ENCODE data around the gene FOXK2. TPM values are rescaled to one million over a fixed set of nuclear protein-coding genes. Genes with fewer than 3 reads are reported as not detected.

Gene FOXK2
- total RNA-seq, 1 experiment from 2014 or later = 57.7 TPM

DNA sequence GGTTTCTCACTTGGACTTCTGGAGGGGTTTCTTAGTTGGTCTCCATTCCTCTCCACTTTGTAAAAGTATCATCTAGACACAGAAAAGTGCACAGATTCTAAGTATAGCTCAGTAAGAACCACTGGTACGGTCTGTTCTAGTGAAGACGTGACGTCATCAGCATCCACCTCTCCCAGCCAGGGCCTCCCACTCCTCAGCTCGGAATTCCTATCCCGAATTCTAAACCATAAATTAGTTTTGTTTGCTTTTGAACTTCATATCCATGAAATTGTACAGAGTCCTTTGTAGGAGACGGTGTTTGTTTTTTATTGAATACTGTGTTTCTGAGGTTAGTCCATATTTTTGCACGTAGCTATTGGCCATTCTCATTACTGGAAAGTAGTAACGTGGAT lies 25.5 kb downstream of the FOXK2 start (continued):
- TF ChIP-seq FOXK1 (CRISPR knock-in tag; IDR thresholded peaks at IDR 0.05) = no peak
- TF ChIP-seq, protein P1, sequence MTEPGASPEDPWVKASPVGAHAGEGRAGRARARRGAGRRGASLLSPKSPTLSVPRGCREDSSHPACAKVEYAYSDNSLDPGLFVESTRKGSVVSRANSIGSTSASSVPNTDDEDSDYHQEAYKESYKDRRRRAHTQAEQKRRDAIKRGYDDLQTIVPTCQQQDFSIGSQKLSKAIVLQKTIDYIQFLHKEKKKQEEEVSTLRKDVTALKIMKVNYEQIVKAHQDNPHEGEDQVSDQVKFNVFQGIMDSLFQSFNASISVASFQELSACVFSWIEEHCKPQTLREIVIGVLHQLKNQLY (CRISPR knock-in tag; IDR thresholded peaks at IDR 0.05) = no peak
- TF ChIP-seq, protein P2, sequence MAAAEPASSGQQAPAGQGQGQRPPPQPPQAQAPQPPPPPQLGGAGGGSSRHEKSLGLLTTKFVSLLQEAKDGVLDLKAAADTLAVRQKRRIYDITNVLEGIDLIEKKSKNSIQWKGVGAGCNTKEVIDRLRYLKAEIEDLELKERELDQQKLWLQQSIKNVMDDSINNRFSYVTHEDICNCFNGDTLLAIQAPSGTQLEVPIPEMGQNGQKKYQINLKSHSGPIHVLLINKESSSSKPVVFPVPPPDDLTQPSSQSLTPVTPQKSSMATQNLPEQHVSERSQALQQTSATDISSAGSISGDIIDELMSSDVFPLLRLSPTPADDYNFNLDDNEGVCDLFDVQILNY (CRISPR knock-in tag; IDR thresholded peaks at IDR 0.05) = no peak
- TF ChIP-seq, protein P3, sequence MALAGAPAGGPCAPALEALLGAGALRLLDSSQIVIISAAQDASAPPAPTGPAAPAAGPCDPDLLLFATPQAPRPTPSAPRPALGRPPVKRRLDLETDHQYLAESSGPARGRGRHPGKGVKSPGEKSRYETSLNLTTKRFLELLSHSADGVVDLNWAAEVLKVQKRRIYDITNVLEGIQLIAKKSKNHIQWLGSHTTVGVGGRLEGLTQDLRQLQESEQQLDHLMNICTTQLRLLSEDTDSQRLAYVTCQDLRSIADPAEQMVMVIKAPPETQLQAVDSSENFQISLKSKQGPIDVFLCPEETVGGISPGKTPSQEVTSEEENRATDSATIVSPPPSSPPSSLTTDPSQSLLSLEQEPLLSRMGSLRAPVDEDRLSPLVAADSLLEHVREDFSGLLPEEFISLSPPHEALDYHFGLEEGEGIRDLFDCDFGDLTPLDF (CRISPR knock-in tag; IDR thresholded peaks at IDR 0.05) = no peak

DNA sequence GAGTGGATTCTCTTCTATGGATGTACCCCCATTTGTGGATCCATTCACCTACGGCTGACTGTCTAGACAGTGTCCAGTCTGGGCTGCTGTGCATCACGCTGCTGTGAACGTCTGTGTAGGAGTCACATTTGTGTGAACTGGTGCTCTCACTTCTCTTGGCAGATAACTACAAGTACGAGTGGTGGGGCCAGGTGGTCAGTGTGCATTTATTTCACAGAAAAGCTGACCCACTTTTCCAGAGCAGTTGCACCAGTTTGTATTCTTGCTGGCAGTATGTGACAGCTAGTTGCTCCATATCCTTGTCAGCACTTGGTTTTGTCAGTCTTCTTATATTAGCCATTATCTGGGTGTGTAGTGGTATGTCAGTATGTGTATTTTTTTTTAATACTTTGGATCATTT lies 28.4 kb downstream of the FOXK2 start:
- CTCF ChIA-PET = no interaction called here
- H3K27me3 Mint-ChIP-seq (ENCODE audit: low read depth) = no peaks in the 10 kb centered on the region
- H3K9me3 Mint-ChIP-seq = 0 out of 2 replicates have a peak, but pooled peaks cover 4% of the 10 kb centered on the region
- ATAC-seq (no peak), DNase-seq (ENCODE audit: low spot score) (no peak)
- no peak overlapping the region for H3K4me3 Mint-ChIP-seq
- H3K4me1 Mint-ChIP-seq = peaks cover 24% of the 10 kb centered on the region
- H3K27ac Mint-ChIP-seq = peak overlapping the region; percentile 81; the same call in 1 of the 2 replicates
- H3K36me3 Mint-ChIP-seq = peaks cover 7% of the 10 kb centered on the region; the same call in 1 of the 2 replicates
- TF ChIP-seq ZNF317 (CRISPR knock-in tag; IDR thresholded peaks at IDR 0.05; ENCODE audit: borderline replicate concordance, low read depth) (no peak), RORB (CRISPR knock-in tag; IDR thresholded peaks at IDR 0.05) (no peak), IRF2 (CRISPR knock-in tag; IDR thresholded peaks at IDR 0.05; ENCODE audit: borderline replicate concordance, low read depth) (no peak), RELA (CRISPR knock-in tag; IDR thresholded peaks at IDR 0.05; ENCODE audit: borderline replicate concordance) (no peak), ZNF671 (CRISPR knock-in tag; IDR thresholded peaks at IDR 0.05) (no peak), ETV6 (CRISPR knock-in tag; IDR thresholded peaks at IDR 0.05) (no peak), ATF1 (CRISPR knock-in tag; IDR thresholded peaks at IDR 0.05) (no peak), ZNF263 (CRISPR knock-in tag; IDR thresholded peaks at IDR 0.05; ENCODE audit: low read depth) (no peak), SOX15 (CRISPR knock-in tag; IDR thresholded peaks at IDR 0.05) (no peak)
- TF ChIP-seq, protein P4, sequence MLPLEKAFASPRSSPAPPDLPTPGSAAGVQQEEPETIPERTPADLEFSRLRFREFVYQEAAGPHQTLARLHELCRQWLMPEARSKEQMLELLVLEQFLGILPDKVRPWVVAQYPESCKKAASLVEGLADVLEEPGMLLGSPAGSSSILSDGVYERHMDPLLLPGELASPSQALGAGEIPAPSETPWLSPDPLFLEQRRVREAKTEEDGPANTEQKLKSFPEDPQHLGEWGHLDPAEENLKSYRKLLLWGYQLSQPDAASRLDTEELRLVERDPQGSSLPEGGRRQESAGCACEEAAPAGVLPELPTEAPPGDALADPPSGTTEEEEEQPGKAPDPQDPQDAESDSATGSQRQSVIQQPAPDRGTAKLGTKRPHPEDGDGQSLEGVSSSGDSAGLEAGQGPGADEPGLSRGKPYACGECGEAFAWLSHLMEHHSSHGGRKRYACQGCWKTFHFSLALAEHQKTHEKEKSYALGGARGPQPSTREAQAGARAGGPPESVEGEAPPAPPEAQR (CRISPR knock-in tag; IDR thresholded peaks at IDR 0.05) = no peak
- TF ChIP-seq, protein P5, sequence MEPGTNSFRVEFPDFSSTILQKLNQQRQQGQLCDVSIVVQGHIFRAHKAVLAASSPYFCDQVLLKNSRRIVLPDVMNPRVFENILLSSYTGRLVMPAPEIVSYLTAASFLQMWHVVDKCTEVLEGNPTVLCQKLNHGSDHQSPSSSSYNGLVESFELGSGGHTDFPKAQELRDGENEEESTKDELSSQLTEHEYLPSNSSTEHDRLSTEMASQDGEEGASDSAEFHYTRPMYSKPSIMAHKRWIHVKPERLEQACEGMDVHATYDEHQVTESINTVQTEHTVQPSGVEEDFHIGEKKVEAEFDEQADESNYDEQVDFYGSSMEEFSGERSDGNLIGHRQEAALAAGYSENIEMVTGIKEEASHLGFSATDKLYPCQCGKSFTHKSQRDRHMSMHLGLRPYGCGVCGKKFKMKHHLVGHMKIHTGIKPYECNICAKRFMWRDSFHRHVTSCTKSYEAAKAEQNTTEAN (CRISPR knock-in tag; IDR thresholded peaks at IDR 0.05) = no peak
- TF ChIP-seq, protein P6, sequence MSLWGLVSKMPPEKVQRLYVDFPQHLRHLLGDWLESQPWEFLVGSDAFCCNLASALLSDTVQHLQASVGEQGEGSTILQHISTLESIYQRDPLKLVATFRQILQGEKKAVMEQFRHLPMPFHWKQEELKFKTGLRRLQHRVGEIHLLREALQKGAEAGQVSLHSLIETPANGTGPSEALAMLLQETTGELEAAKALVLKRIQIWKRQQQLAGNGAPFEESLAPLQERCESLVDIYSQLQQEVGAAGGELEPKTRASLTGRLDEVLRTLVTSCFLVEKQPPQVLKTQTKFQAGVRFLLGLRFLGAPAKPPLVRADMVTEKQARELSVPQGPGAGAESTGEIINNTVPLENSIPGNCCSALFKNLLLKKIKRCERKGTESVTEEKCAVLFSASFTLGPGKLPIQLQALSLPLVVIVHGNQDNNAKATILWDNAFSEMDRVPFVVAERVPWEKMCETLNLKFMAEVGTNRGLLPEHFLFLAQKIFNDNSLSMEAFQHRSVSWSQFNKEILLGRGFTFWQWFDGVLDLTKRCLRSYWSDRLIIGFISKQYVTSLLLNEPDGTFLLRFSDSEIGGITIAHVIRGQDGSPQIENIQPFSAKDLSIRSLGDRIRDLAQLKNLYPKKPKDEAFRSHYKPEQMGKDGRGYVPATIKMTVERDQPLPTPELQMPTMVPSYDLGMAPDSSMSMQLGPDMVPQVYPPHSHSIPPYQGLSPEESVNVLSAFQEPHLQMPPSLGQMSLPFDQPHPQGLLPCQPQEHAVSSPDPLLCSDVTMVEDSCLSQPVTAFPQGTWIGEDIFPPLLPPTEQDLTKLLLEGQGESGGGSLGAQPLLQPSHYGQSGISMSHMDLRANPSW (CRISPR knock-in tag; conservative IDR thresholded peaks at IDR 0.05; ENCODE audit: low read depth) = no peak
- TF ChIP-seq, protein P7, sequence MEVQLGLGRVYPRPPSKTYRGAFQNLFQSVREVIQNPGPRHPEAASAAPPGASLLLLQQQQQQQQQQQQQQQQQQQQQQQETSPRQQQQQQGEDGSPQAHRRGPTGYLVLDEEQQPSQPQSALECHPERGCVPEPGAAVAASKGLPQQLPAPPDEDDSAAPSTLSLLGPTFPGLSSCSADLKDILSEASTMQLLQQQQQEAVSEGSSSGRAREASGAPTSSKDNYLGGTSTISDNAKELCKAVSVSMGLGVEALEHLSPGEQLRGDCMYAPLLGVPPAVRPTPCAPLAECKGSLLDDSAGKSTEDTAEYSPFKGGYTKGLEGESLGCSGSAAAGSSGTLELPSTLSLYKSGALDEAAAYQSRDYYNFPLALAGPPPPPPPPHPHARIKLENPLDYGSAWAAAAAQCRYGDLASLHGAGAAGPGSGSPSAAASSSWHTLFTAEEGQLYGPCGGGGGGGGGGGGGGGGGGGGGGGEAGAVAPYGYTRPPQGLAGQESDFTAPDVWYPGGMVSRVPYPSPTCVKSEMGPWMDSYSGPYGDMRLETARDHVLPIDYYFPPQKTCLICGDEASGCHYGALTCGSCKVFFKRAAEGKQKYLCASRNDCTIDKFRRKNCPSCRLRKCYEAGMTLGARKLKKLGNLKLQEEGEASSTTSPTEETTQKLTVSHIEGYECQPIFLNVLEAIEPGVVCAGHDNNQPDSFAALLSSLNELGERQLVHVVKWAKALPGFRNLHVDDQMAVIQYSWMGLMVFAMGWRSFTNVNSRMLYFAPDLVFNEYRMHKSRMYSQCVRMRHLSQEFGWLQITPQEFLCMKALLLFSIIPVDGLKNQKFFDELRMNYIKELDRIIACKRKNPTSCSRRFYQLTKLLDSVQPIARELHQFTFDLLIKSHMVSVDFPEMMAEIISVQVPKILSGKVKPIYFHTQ (CRISPR knock-in tag; IDR thresholded peaks at IDR 0.05) = no peak
- TF ChIP-seq, protein P2 (CRISPR knock-in tag; IDR thresholded peaks at IDR 0.05) = no peak
- TF ChIP-seq, protein P8, sequence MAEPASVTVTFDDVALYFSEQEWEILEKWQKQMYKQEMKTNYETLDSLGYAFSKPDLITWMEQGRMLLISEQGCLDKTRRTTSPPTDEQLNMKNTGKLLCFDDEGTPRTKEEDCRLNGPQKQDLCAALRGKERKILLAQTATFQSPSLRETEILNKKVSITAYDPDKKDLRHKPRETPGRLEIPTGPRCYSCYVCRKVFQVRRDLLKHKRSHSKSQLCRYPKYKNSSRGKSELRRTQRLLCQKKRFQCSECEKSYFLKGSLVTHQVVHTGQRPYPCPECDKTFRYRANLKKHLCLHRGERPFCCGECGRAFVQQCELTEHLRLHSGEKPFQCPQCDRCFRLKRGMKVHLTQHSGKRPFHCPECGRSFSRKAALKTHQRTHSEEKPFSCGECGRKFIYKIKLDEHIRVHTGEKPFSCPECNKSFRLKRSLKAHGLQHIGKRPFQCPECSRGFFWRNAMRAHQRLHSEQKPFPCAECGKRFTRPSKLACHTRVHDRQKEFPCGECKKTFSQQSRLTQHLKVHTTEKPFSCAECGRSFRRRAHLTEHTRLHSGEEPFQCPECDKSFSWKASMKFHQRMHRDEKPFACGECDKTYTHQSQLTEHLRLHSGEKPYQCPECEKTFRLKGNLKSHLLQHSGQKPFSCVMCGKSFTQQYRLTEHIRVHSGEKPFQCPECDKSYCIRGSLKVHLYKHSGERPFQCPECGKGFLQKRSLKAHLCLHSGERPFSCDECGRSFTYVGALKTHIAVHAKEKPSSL (CRISPR knock-in tag; conservative IDR thresholded peaks at IDR 0.05) = no peak
- POLR2A ChIA-PET = no interaction called here

Data from WTC11 (cell line).